ENCODE measurements around the gene CC2D1A.
"Not testable (repeated sequence)": the region's sequence is repeated elsewhere in the genome, so short reads cannot be mapped to it uniquely, and the experiment has no call there.

CC2D1A gene

GRCh38 chr19:13961826-13962698 is 56.1 kb downstream of the CC2D1A start:
- DNase-seq (ENCODE audit: low read depth in 2 of 2) = no peak

- no peak for DNase-seq (ENCODE audit: low read depth in 2 of 2)
Measured at GRCh38 chr19:13962699-13963602, 57.0 kb downstream of the CC2D1A start.

GRCh38 chr19:13963603-13964105 is 57.7 kb downstream of the CC2D1A start:
- no peak for DNase-seq (ENCODE audit: low read depth in 2 of 2)

- no peak for DNase-seq (ENCODE audit: low read depth in 2 of 2)
Measured at GRCh38 chr19:13964776-13965175, 58.8 kb downstream of the CC2D1A start.

GRCh38 chr19:13965377-13965896 is 59.4 kb downstream of the CC2D1A start:
- no peak for DNase-seq (ENCODE audit: low read depth in 2 of 2)

- no peak for DNase-seq (ENCODE audit: low read depth in 2 of 2)
Measured at GRCh38 chr19:13965926-13966683, 60.1 kb downstream of the CC2D1A start.

GRCh38 chr19:13966684-13967128 is 60.7 kb downstream of the CC2D1A start:
- DNase-seq (ENCODE audit: low read depth in 2 of 2) = no peak

GRCh38 chr19:13967206-13967605 is 61.2 kb downstream of the CC2D1A start:
- DNase-seq (ENCODE audit: low read depth in 2 of 2) = not testable (repeated sequence)

- DNase-seq (ENCODE audit: low read depth in 2 of 2) = no peak
Measured at GRCh38 chr19:13968383-13968935, 62.5 kb downstream of the CC2D1A start.

- DNase-seq (ENCODE audit: low read depth in 2 of 2) = no peak
Measured at GRCh38 chr19:13968999-13969398, 63.0 kb downstream of the CC2D1A start.

- DNase-seq (ENCODE audit: low read depth in 2 of 2) = no peak
Measured at GRCh38 chr19:13969897-13970296, 63.9 kb downstream of the CC2D1A start.

- DNase-seq (ENCODE audit: low read depth in 2 of 2) = not testable (repeated sequence)
Measured at GRCh38 chr19:13971868-13972267, 65.9 kb downstream of the CC2D1A start.

GRCh38 chr19:13972368-13973155 is 66.6 kb downstream of the CC2D1A start:
- DNase-seq (ENCODE audit: low read depth in 2 of 2) = no peak

GRCh38 chr19:13973479-13973878 is 67.5 kb downstream of the CC2D1A start:
- DNase-seq (ENCODE audit: low read depth in 2 of 2) = not testable (repeated sequence)

GRCh38 chr19:13974073-13974472 is 68.1 kb downstream of the CC2D1A start:
- DNase-seq (ENCODE audit: low read depth in 2 of 2) = no peak

- DNase-seq (ENCODE audit: low read depth in 2 of 2) = no peak
Measured at GRCh38 chr19:13975870-13976269, 69.9 kb downstream of the CC2D1A start.

GRCh38 chr19:13976446-13976845 is 70.4 kb downstream of the CC2D1A start:
- DNase-seq (ENCODE audit: low read depth in 2 of 2) = no peak

- no peak for DNase-seq (ENCODE audit: low read depth in 2 of 2)
Measured at GRCh38 chr19:13977803-13978202, 71.8 kb downstream of the CC2D1A start.

GRCh38 chr19:13978351-13979243 is 72.6 kb downstream of the CC2D1A start:
- peak in 1 of 2 donors; percentile 36 for DNase-seq (ENCODE audit: low read depth in 2 of 2)
